MM.1S (cell line): ENCODE data around the gene ARL5C.

Experiments
- CTCF ChIP-seq: fragments of 300-600 bp; sonication (generic); IDR thresholded peaks from 2 replicates; pipeline ENCODE4 v1.5.1; 2016; ENCODE audit warnings: antibody characterized with exemption, low read length, mixed read lengths
- EZH2phosphoT487 ChIP-seq: fragments of 300-600 bp; sonication (generic); IDR thresholded peaks from 2 replicates; pipeline ENCODE4 v1.6.1; 2018; ENCODE audit warnings: antibody characterized with exemption, low read length

GRCh38 chr17:39199820-39200069 lies 33.8 kb upstream of the ARL5C start:
- TF ChIP-seq CTCF (no peak), EZH2phosphoT487 (no peak)
